ENCODE results near the gene ASIC4.

The ASIC4 gene

GRCh38 chr2:219561179-219562048 is 47.1 kb downstream of the ASIC4 start:
- 98% methylated on average over 21 of the region's 24 CpGs for WGBS (ENCODE audit: insufficient coverage)
- Histone ChIP-seq H3K36me3 (ENCODE audit: control insufficient read depth in 4 of 4, insufficient read depth in 4 of 4, low read length in 3 of 4) (peaks cover 0 to 26% (median 14%) of the 10 kb centered on the region in 4 experiments), H3K4me3 (ENCODE audit: control insufficient read depth in 1 of 7, extremely low read depth in 1 of 7, insufficient read depth in 4 of 7, low read depth in 2 of 7, low read length in 6 of 7) (no peak overlapping the region), H3K9me3 (ENCODE audit: control extremely low read depth in 1 of 5, control insufficient read depth in 4 of 5, insufficient read depth in 2 of 5, low read depth in 1 of 5, low read length in 4 of 5) (no peaks in the 10 kb centered on the region), H3K4me1 (ENCODE audit: control extremely low read depth in 1 of 4, control insufficient read depth in 4 of 4, insufficient read depth in 4 of 4, low read length in 3 of 4) (no peaks in the 10 kb centered on the region), H3K27me3 (replicated peaks in 2 of 5; ENCODE audit: control insufficient read depth in 4 of 5, insufficient read depth in 5 of 5, low read length in 4 of 5) (no peaks in the 10 kb centered on the region), H3K27ac (ENCODE audit: insufficient read depth in 1 of 2, low read depth in 1 of 2, low read length in 2 of 2, poor library complexity in 1 of 2, severe bottlenecking in 2 of 2) (no peak overlapping the region)
- ChIA-PET CTCF (interaction anchor here (0.7 to 14.3 kb wide), 15 partner anchors 10 to 158 kb away, joined by 3 to 117 read pairs (median 8); partner anchors contain the start of genes CHPF, OBSL1, STK11IP and TMEM198), POLR2A (interaction anchor here (0.6 kb wide), 1 partner anchor 566 kb away, joined by 4 read pairs; no protein-coding TSS in a partner anchor)
- no peak for DNase-seq

DNA sequence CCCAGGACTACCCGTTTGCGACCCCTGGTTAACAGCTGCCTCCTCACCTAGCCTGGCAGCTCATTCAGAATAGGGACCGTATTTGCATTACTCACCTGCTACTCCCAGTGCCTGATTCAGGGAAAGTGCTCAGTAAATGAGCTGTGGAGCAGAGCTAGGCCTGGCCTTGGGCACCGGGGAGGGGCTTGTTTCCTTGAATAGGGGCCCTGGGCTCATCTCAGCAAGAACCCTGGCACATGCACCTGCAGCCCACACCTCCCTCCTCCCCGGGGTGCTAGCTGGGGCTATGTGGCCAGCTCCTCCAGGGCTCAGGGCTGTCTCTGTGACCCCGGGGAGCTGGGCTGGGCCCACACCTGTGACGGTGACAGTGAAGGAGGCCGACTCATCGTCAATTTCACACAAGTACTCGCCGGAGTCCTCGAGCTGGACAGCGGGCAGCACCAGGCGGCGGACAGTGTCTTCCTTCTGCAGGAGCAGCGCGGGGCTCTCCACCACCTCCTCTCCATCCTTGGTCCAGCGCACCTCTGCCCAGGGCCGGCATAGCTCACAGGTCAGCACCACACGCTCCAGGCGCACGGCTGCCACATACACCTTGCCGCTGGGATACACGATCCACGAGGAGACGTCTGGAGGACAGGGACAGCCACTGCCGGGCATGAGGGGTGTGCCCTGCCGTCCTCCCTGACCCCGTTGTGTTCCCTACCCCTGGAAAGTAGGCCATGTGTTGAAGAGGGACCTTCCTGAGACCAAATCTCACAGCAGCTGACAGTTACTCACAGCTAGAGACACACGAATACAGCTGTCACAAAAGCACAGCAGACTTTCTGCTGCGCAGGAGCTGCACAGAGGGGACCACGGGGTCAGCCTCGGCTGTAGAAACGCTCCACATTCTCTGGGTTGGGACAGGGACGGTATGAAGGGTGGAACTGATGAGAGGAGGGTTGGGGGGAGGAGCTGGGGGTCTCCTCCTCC is 48.1 kb downstream of the ASIC4 start:
- ChIA-PET POLR2A (no interaction called here), CTCF (interaction anchor here (0.8 to 14.3 kb wide), 8 partner anchors 9 to 159 kb away, joined by 3 to 117 read pairs (median 21); partner anchors contain the start of genes CHPF, OBSL1, STK11IP and TMEM198)
- WGBS (ENCODE audit: insufficient coverage): 96% methylated on average over 31 of the region's 35 CpGs
- H3K4me1 ChIP-seq (ENCODE audit: control extremely low read depth in 1 of 4, control insufficient read depth in 4 of 4, insufficient read depth in 4 of 4, low read length in 3 of 4): no peaks in the 10 kb centered on the region
- no peak overlapping the region for H3K27ac ChIP-seq (ENCODE audit: insufficient read depth in 1 of 2, low read depth in 1 of 2, low read length in 2 of 2, poor library complexity in 1 of 2, severe bottlenecking in 2 of 2)
- H3K4me3 ChIP-seq (ENCODE audit: control insufficient read depth in 1 of 7, extremely low read depth in 1 of 7, insufficient read depth in 4 of 7, low read depth in 2 of 7, low read length in 6 of 7): no peak overlapping the region
- H3K27me3 ChIP-seq (replicated peaks in 2 of 5; ENCODE audit: control insufficient read depth in 4 of 5, insufficient read depth in 5 of 5, low read length in 4 of 5): no peaks in the 10 kb centered on the region
- no peak for DNase-seq
- peaks cover 0 to 33% (median 17%) of the 10 kb centered on the region in 4 experiments for H3K36me3 ChIP-seq (ENCODE audit: control insufficient read depth in 4 of 4, insufficient read depth in 4 of 4, low read length in 3 of 4)
- H3K9me3 ChIP-seq (ENCODE audit: control extremely low read depth in 1 of 5, control insufficient read depth in 4 of 5, insufficient read depth in 2 of 5, low read depth in 1 of 5, low read length in 4 of 5): no peaks in the 10 kb centered on the region

GRCh38 chr2:219563271-219563928 is 49.1 kb downstream of the ASIC4 start:
- ChIA-PET CTCF (interaction anchor here (1.6 to 14.3 kb wide), 5 partner anchors 13 to 78 kb away, joined by 5 to 117 read pairs (median 26); partner anchors contain the start of genes CHPF, STK11IP and TMEM198), POLR2A (interaction anchor here (0.6 kb wide), 1 partner anchor 15 kb away, joined by 3 read pairs; no protein-coding TSS in a partner anchor)
- Histone ChIP-seq H3K27me3 (replicated peaks in 2 of 5; ENCODE audit: control insufficient read depth in 4 of 5, insufficient read depth in 5 of 5, low read length in 4 of 5) (no peaks in the 10 kb centered on the region), H3K4me3 (ENCODE audit: control insufficient read depth in 1 of 7, extremely low read depth in 1 of 7, insufficient read depth in 4 of 7, low read depth in 2 of 7, low read length in 6 of 7) (no peak overlapping the region), H3K27ac (ENCODE audit: insufficient read depth in 1 of 2, low read depth in 1 of 2, low read length in 2 of 2, poor library complexity in 1 of 2, severe bottlenecking in 2 of 2) (no peak overlapping the region), H3K9me3 (ENCODE audit: control extremely low read depth in 1 of 5, control insufficient read depth in 4 of 5, insufficient read depth in 2 of 5, low read depth in 1 of 5, low read length in 4 of 5) (no peaks in the 10 kb centered on the region), H3K4me1 (ENCODE audit: control extremely low read depth in 1 of 4, control insufficient read depth in 4 of 4, insufficient read depth in 4 of 4, low read length in 3 of 4) (no peaks in the 10 kb centered on the region), H3K36me3 (ENCODE audit: control insufficient read depth in 4 of 4, insufficient read depth in 4 of 4, low read length in 3 of 4) (peaks cover 0 to 42% (median 23%) of the 10 kb centered on the region in 4 experiments)
- WGBS (ENCODE audit: insufficient coverage): 97% methylated on average over 19 of the region's 20 CpGs
- no peak for DNase-seq

DNA sequence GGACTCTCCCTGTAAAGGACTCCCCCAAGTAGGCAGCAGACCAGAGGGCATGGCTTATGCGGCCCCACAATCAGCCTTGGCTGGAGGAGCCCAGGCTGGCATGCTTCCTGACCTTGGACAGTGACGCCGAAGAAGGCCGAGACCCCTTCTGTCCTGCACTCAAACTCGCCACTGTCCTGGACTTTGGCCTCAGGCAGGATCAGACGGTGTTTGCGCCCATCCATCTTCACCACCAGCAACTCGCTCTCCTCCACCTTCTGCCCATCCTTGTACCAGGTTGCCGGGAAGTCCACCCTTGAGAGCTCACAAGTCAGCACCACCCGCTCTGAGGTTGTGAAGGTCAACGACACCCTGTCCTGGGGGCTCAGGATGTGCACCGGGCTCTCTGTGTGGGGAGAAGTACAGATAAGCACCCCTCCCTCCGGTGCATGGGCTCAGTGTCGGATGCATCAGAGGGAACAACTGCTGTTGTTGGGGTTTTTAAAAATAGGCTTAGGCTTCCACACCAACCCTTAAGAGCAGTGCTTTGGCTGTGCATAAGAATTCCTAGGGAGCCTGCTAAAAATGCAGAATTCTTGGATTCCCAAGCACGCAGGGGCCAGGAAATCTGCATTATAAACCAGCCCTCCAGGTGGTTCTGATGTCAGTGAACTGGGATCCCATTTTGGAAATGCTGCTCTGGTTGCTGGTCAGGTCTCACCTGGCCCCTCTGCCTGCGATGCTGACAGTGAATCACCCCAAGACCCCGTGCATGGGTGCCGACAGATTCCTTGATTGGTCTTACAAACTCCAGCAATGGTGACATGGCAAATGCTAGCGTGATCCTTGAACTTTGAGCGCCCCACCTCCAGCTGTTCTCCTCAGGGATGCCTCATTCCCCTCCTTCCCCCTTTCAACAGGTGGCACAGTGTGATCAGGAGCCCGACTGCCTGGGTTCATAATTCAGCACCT is 51.1 kb downstream of the ASIC4 start:
- H3K27ac ChIP-seq (ENCODE audit: insufficient read depth in 1 of 2, low read depth in 1 of 2, low read length in 2 of 2, poor library complexity in 1 of 2, severe bottlenecking in 2 of 2): no peak overlapping the region
- ChIA-PET CTCF (interaction anchor here (1.2 to 14.3 kb wide), 4 partner anchors 13 to 71 kb away, joined by 3 to 117 read pairs (median 4); partner anchors contain the start of genes CHPF and TMEM198), POLR2A (no interaction called here)
- no peak overlapping the region for H3K4me3 ChIP-seq (ENCODE audit: control insufficient read depth in 1 of 7, extremely low read depth in 1 of 7, insufficient read depth in 4 of 7, low read depth in 2 of 7, low read length in 6 of 7)
- 99% methylated on average over 21 of the region's 21 CpGs for WGBS (ENCODE audit: insufficient coverage)
- peaks cover 0 to 7% (median 5%) of the 10 kb centered on the region in 4 experiments for H3K4me1 ChIP-seq (ENCODE audit: control extremely low read depth in 1 of 4, control insufficient read depth in 4 of 4, insufficient read depth in 4 of 4, low read length in 3 of 4)
- H3K9me3 ChIP-seq (ENCODE audit: control extremely low read depth in 1 of 5, control insufficient read depth in 4 of 5, insufficient read depth in 2 of 5, low read depth in 1 of 5, low read length in 4 of 5): no peaks in the 10 kb centered on the region
- H3K27me3 ChIP-seq (replicated peaks in 2 of 5; ENCODE audit: control insufficient read depth in 4 of 5, insufficient read depth in 5 of 5, low read length in 4 of 5): no peaks in the 10 kb centered on the region
- H3K36me3 ChIP-seq (ENCODE audit: control insufficient read depth in 4 of 4, insufficient read depth in 4 of 4, low read length in 3 of 4): peaks cover 0 to 45% (median 28%) of the 10 kb centered on the region in 4 experiments
- DNase-seq: no peak

GRCh38 chr2:219566640-219567039 is 52.4 kb downstream of the ASIC4 start:
- Histone ChIP-seq H3K36me3 (ENCODE audit: control insufficient read depth in 4 of 4, insufficient read depth in 4 of 4, low read length in 3 of 4) (peaks cover 0 to 45% (median 28%) of the 10 kb centered on the region in 4 experiments), H3K27me3 (replicated peaks in 2 of 5; ENCODE audit: control insufficient read depth in 4 of 5, insufficient read depth in 5 of 5, low read length in 4 of 5) (no peaks in the 10 kb centered on the region), H3K4me1 (ENCODE audit: control extremely low read depth in 1 of 4, control insufficient read depth in 4 of 4, insufficient read depth in 4 of 4, low read length in 3 of 4) (peaks cover 0 to 12% (median 11%) of the 10 kb centered on the region in 4 experiments), H3K9me3 (ENCODE audit: control extremely low read depth in 1 of 5, control insufficient read depth in 4 of 5, insufficient read depth in 2 of 5, low read depth in 1 of 5, low read length in 4 of 5) (no peaks in the 10 kb centered on the region), H3K27ac (ENCODE audit: insufficient read depth in 1 of 2, low read depth in 1 of 2, low read length in 2 of 2, poor library complexity in 1 of 2, severe bottlenecking in 2 of 2) (no peak overlapping the region), H3K4me3 (ENCODE audit: control insufficient read depth in 1 of 7, extremely low read depth in 1 of 7, insufficient read depth in 4 of 7, low read depth in 2 of 7, low read length in 6 of 7) (no peak overlapping the region)
- 95% methylated on average over 11 of the region's 11 CpGs for WGBS (ENCODE audit: insufficient coverage)
- ChIA-PET CTCF (interaction anchor here (1.4 to 14.3 kb wide), 3 partner anchors 14 to 76 kb away, joined by 3 to 117 read pairs (median 3); partner anchors contain the start of genes CHPF and TMEM198), POLR2A (no interaction called here)
- DNase-seq: no peak
